ENCODE data around the gene OAT. TPM values are rescaled to one million over a fixed set of nuclear protein-coding genes. Genes with fewer than 3 reads are reported as not detected.
"Not testable (repeated sequence)": the region's sequence is repeated elsewhere in the genome, so short reads cannot be mapped to it uniquely, and the experiment has no call there.

The OAT gene
- total RNA-seq, 6 experiments from 2014 or later, result 5.2 to 43.8 (median 20.1) TPM

DNA sequence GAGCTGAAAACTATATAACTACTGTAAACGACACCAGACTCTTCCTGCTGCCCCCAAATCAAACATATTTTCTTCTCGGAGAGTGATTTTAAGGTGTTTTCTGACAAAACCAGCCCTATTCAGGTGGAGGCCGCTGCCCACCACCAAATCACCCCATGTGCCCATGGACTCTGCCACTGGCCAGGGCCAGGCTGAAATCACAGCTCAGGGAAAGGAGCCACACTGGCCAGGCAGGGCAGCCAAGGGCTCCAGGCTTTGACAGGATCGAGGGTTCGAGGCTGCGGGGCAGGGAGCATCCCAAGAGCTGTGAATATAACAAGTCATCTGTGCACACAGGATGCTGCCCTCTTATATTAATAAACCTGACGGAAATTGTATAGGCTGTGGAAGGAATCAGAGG lies 48.3 kb downstream of the OAT start:
- intact Hi-C loops (cut with DNase I), result no loop called here
- H3K36me3 ChIP-seq, result no peaks in the 10 kb centered on the region
- H3K27ac ChIP-seq, result no peak overlapping the region
- no peak overlapping the region for H3K4me3 ChIP-seq
- WGBS (ENCODE audit: insufficient coverage, low coverage, low lambda C conversion rate, missing lambda C conversion rate), result 43% methylated on average over 6 of the region's 7 CpGs
- TF ChIP-seq, protein P1, sequence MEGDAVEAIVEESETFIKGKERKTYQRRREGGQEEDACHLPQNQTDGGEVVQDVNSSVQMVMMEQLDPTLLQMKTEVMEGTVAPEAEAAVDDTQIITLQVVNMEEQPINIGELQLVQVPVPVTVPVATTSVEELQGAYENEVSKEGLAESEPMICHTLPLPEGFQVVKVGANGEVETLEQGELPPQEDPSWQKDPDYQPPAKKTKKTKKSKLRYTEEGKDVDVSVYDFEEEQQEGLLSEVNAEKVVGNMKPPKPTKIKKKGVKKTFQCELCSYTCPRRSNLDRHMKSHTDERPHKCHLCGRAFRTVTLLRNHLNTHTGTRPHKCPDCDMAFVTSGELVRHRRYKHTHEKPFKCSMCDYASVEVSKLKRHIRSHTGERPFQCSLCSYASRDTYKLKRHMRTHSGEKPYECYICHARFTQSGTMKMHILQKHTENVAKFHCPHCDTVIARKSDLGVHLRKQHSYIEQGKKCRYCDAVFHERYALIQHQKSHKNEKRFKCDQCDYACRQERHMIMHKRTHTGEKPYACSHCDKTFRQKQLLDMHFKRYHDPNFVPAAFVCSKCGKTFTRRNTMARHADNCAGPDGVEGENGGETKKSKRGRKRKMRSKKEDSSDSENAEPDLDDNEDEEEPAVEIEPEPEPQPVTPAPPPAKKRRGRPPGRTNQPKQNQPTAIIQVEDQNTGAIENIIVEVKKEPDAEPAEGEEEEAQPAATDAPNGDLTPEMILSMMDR (IDR thresholded peaks at IDR 0.05), result no peak
- no peak for TF ChIP-seq POLR2A (IDR thresholded peaks at IDR 0.05)
- H3K9me3 ChIP-seq, result no peaks in the 10 kb centered on the region
- DNase-seq (no peak), ATAC-seq (no peak)
- no peaks in the 10 kb centered on the region for H3K27me3 ChIP-seq
- H3K4me1 ChIP-seq, result no peaks in the 10 kb centered on the region

DNA sequence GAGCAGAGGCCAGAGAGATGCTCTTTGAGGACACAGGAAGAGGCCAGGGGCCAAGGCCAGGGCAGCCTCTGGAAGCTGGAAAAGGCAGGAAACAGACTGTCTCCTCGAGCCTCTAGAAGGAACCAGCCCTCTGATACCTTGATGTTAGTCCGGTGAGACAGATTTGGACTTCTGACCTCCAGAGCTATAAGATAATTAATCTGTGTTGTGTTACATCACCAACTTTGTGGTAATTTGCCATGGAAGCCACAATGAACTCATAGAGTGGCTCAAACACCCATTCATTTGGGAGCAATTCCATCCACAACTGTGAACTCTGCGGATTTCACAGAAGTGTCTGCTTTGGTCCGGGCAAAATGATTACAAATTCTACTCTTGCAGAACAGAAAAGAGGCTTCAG lies 48.7 kb downstream of the OAT start:
- no peak for DNase-seq
- intact Hi-C loops (cut with DNase I), result no loop called here
- H3K27me3 ChIP-seq, result no peaks in the 10 kb centered on the region
- no peaks in the 10 kb centered on the region for H3K36me3 ChIP-seq
- no peak for ATAC-seq
- no peak for TF ChIP-seq POLR2A (IDR thresholded peaks at IDR 0.05)
- TF ChIP-seq, protein P1 (IDR thresholded peaks at IDR 0.05), result no peak
- 14% methylated on average over 1 of the region's 4 CpGs for WGBS (ENCODE audit: insufficient coverage, low coverage, low lambda C conversion rate, missing lambda C conversion rate)
- no peak overlapping the region for H3K27ac ChIP-seq
- no peaks in the 10 kb centered on the region for H3K4me1 ChIP-seq
- H3K4me3 ChIP-seq, result no peak overlapping the region
- no peaks in the 10 kb centered on the region for H3K9me3 ChIP-seq

DNA sequence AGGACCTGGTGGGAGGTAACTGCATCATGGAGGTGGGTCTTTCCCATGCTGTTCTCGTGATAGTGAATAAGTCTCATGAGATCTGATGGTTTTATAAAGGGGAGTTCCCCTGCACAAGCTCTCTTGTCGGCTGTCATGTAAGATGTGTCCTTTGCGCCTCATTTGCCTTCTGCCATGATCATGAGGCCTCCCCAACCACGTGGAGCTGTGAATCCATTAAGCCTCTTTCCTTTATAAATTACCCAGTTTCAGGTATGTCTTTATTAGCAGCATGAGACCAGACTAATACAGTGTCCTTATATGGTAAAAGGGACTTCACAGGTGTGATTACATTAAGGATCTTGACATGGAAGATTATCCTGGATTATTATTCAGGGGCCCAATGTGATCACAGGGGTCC lies 49.2 kb downstream of the OAT start:
- intact Hi-C loops (cut with DNase I); H3K27ac ChIP-seq; DNase-seq; H3K9me3 ChIP-seq; H3K4me1 ChIP-seq; H3K36me3 ChIP-seq; H3K27me3 ChIP-seq; H3K4me3 ChIP-seq; ATAC-seq: not testable (repeated sequence)
- WGBS (ENCODE audit: insufficient coverage, low coverage, low lambda C conversion rate, missing lambda C conversion rate), result 54% methylated on average over 4 of the region's 4 CpGs

DNA sequence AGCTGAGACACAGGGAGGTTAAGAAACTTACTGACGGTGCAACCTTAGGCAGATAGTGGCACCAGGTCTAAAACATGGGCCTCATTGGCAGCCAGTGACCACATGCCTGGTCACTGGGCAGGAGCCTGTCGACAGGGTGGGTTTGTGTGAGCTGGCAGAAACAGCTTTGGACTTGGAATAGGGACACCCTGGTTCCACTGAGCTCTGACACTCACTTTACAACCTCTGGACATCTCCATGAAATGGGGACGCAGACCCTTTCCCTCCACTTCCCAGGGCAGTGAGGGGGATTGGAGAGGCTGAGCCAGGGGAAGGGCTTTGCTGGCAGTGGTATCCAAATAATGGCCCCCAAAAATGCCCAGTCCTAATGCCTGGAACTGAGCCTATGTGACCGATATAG lies 49.7 kb downstream of the OAT start:
- intact Hi-C loops (cut with DNase I), result no loop called here
- Histone ChIP-seq H3K4me3 (no peak overlapping the region), H3K27me3 (no peaks in the 10 kb centered on the region), H3K4me1 (no peaks in the 10 kb centered on the region), H3K27ac (no peak overlapping the region), H3K9me3 (no peaks in the 10 kb centered on the region), H3K36me3 (no peaks in the 10 kb centered on the region)
- TF ChIP-seq POLR2A (IDR thresholded peaks at IDR 0.05), result no peak
- TF ChIP-seq, protein P1 (IDR thresholded peaks at IDR 0.05), result no peak
- no peak for DNase-seq
- 88% methylated on average over 3 of the region's 4 CpGs for WGBS (ENCODE audit: insufficient coverage, low coverage, low lambda C conversion rate, missing lambda C conversion rate)
- ATAC-seq, result no peak

DNA sequence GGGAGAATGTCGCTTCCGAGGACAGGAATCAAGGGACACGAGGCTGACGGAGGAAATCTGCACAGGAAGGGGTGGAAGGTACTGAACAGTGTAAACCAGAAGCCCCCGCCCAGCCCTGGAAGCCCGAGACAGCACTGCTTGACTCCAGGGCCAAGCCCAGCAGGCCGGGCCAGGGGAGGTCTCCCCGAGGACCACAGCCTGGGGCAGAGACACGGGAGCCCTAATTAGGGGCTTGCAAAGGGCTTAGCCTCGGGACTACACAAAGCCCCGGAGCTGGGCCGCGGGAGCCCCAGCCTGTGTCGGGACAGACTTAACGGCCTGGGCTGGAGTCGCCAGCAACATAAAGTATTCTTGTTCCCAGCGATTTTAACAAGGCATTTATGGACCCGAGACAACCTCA lies 50.8 kb downstream of the OAT start:
- ATAC-seq, result no peak
- 80% methylated on average over 4 of the region's 18 CpGs for WGBS (ENCODE audit: insufficient coverage, low coverage, low lambda C conversion rate, missing lambda C conversion rate)
- H3K36me3 ChIP-seq, result no peaks in the 10 kb centered on the region

More for the DNA sequence above, 50.8 kb downstream of the OAT start:
- TF ChIP-seq POLR2A (IDR thresholded peaks at IDR 0.05), result no peak
- TF ChIP-seq, protein P1 (IDR thresholded peaks at IDR 0.05), result no peak
- intact Hi-C loops (cut with DNase I), result no loop called here
- Histone ChIP-seq H3K27ac (no peak overlapping the region), H3K27me3 (no peaks in the 10 kb centered on the region), H3K4me1 (no peaks in the 10 kb centered on the region), H3K9me3 (no peaks in the 10 kb centered on the region), H3K4me3 (no peak overlapping the region)
- no peak for DNase-seq
